Activated T-cell treated with anti-CD3 and anti-CD28 coated beads for 48 hours (primary cell): ENCODE measurements around the gene PMAIP1.
"Not testable (repeated sequence)": the region's sequence is repeated elsewhere in the genome, so short reads cannot be mapped to it uniquely, and the experiment has no call there.

ENCODE experiments used
- DNase-seq: peaks from one replicate; pipeline ENCODE4 v3.0.0-alpha.2; 2020; ENCODE audit warnings: low read depth

The PMAIP1 gene

GRCh38 chr18:59885579-59886163, 14.1 kb upstream of the PMAIP1 start:
- no peak for DNase-seq

- not testable (repeated sequence) for DNase-seq
Observed at GRCh38 chr18:59886399-59886798, 13.4 kb upstream of the PMAIP1 start.

DNA sequence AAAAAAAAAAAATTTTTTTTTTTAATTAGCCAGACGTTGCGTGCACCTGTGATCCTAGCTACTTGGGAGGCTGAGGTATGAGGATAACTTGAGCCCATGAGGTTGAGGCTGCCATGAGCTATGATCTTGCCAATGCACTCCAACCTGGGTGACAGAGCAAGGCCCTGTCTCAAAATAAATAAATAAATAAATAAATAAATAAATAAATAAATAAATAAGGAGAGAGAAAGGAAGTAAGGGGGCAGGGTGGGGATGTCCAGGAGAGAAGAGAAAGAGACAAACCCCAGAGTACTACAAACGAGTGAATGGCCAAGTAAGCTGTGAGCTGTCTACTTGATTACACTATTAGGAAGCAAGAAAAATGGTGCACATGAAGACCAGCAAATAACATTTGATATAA, 7.7 kb upstream of the PMAIP1 start:
- DNase-seq = no peak

- DNase-seq = no peak
Observed at GRCh38 chr18:59893971-59894370, 5.8 kb upstream of the PMAIP1 start.

DNA sequence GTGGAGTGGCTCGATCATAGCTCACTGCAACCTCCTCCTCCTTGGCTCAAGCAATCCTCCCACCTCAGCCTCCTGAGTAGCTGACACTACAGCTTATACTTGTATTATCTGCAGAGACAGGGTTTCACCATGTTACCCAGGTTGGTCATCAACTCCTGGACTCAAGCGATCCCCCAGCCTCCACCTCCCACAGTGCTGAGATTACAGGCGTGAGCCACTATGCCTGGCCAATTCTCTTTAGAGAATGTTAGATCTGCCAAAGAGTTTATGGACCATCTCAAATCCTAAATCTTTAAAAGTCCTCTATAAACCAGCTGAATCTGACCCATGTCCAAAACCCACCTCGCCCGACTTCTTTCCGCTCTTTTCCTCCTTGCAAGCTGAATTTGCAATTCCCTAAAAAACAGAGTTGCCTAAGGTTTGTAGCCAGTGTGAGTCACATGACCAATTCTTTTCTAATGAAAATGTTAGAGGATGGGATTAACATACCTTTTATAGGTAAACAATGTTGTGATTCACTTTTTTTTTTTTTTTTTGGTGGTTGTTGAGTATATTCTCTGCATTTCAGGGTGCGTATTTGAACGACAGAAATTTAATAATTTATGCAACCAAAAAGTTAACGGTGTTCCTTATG, 2.4 kb upstream of the PMAIP1 start:
- no peak for DNase-seq

DNA sequence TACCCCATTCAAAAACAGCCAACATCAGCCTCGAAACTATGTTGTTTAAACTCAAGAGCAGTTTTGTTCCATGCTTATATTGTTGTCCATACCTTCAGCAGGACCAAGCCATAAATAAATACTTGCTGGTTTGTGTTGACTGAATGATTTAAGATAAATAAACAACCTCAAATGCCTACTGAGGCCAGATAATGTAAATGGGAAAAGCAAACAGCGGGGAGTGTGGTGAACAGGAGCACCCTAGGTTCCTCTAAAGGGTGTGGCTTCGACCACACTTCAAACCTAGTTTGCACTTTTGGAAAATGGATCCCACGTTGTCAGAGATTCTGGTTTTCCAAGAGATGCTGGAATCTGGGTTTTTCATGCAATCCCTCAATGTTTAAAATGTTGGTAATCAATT, 1.7 kb upstream of the PMAIP1 start:
- DNase-seq = no peak

- no peak for DNase-seq
Observed at GRCh38 chr18:59898609-59899297, 1.0 kb upstream of the PMAIP1 start.

GRCh38 chr18:59900222-59901128, 679 bp downstream of the PMAIP1 start:
- peak; percentile 47 for DNase-seq

DNA sequence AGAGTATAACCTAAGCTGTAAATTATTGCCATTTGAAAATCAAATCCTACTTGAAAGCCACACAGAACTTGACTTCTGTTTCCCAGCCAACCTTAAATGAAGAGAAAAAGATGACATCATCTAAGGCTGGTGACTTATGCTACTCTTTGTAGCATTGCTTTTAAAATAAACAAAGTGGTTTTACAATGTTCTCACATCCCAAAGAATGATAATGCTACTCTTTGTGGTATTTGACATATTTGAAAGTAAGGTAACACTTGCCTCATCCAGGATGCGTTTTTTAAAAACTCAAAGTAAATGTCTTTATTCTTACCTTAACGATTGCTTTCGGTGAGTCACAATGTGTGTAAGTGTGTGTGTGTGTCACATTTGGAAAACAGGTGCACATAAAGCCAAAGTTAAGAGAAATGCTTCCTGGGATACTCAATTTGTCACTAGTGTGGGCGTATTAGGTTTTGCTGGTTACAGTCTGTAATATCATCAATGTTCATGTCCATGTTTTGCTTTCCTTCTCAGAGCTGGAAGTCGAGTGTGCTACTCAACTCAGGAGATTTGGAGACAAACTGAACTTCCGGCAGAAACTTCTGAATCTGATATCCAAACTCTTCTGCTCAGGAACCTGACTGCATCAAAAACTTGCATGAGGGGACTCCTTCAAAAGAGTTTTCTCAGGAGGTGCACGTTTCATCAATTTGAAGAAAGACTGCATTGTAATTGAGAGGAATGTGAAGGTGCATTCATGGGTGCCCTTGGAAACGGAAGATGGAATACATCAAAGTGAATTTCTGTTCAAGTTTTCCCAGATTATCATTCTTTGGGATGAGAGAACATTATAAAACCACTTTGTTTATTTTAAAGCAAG, 2.6 kb downstream of the PMAIP1 start:
- no peak for DNase-seq

- DNase-seq = no peak
Observed at GRCh38 chr18:59902993-59903610, 3.3 kb downstream of the PMAIP1 start.

- DNase-seq = no peak
Observed at GRCh38 chr18:59904011-59904601, 4.3 kb downstream of the PMAIP1 start.

DNA sequence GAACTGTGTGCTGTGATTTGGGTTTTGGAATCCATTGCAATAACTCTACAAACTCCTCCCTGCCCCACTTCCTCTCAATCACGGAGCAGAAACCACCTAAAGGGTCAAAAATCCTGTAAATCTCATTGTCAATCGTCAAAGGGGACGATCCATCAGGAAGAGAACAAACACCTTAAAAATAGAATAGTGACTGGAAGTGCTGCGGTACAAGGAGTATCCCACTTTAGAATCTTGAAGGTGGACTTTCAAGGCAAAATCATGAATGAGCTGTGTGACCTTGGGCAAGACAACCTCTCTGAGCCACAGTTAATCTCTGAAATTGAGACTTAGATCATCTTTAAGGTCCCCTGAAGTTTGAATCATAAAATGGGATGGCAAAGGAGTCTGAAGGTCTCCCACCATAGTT, 5.9 kb downstream of the PMAIP1 start:
- no peak for DNase-seq

DNA sequence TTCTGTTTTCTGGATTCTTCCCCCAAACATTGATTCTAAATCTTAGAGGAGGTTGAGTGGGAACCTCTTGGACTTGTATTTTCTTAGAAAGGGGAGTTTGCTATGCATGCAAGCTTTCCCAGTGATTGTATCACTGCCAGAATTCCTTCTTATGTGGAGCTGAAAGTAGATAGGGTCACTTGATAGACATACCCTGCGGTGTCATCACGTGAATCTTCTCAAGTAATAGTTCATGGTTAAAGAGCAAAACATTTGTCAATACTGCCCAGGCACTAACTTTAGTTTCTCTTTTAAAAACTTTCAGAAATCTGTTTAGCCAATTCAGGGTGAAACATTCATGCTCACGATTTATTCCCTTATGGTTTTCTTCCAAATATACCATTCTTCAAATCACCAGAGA, 6.4 kb downstream of the PMAIP1 start:
- no peak for DNase-seq

GRCh38 chr18:59907172-59907571, 7.4 kb downstream of the PMAIP1 start:
- DNase-seq = no peak

DNA sequence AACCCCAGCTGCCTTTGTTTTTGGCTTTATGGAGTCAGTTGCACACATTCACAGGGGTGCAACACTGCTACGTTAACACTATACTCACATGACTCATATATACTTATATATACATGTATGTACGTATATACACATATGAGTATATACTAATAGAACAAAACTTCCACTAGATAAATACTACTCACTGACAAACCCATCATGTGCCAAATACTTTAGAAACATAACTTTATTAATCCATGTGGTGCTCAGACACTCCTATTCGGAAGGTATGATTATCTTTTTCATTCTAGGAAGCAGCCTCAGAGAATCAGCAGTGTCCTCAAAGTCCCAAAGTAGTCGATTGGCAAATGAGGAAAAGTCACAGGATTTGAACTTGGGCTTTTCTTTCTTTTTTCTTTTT, 7.9 kb downstream of the PMAIP1 start:
- DNase-seq = no peak

DNA sequence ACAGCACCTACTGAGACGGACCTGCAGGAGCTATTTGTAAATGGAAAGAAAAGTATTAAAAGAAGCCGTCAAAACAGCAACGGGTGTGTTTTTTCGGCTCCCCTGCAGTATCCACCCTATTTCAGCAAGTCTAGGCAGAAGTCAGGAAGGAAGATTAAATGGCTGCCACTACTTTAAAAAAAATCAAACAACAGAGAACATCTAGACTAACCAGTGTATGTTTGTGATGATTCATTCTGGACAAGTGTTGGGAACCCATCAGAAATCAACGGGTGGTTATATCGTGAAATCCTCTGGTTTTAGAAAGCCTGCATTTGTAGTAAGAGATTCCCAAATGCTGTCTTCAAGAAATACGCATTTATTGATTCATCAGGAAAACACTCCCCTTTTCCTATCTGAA, 9.0 kb downstream of the PMAIP1 start:
- DNase-seq = no peak

DNA sequence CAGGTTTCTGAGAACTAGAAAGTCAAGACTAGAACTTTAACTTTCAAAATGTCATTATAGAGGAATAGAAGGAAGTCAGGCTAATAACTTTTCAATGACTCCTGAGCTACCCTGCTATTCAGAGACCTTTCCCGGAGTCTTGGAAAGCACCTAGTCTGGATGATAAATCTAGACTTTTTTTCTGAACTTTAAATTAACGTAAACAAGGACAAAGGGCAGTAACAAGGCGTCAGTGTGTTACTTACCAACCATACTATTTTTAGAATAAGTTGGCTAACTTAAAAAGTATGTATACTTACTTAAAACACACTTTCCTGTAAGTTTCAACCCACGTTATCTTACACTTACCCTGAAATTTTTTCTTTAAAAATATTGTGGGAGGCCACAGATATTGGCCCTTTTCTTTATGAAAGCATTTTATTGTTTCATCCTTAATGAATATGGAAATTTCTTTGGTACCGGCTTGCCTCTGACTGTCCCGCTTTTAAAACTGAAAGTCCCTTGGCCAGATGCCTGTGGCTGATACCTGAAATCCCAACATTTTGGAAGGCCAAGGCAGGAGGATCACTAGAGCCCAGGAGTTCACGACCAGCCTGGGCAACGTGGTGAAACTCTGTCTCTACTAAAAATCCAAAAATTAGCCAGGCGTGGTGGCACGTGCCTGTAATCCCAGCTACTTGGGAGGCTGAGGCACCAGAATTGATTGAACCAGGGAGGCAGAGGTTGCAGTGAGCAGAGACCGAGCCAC, 9.7 kb downstream of the PMAIP1 start:
- no peak for DNase-seq

DNA sequence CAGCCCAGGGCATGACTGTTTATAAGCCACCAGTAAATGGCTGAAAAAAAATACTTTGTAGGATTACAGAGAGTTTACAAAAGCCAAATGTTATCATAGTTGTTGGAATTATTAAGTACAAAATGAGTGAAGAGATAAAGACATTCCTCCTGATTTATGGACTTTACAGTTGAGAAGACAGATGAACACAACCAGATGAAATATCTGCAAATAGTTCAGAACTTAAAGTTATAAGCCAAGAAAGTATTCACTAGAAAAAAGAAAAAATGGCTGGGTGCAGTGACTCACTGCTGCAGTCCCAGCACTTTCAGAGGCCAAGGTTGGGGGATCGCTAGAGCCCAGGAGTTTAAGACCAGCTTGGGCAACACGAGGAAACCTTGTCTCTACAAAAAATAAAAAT, 11.2 kb downstream of the PMAIP1 start:
- DNase-seq = no peak

DNA sequence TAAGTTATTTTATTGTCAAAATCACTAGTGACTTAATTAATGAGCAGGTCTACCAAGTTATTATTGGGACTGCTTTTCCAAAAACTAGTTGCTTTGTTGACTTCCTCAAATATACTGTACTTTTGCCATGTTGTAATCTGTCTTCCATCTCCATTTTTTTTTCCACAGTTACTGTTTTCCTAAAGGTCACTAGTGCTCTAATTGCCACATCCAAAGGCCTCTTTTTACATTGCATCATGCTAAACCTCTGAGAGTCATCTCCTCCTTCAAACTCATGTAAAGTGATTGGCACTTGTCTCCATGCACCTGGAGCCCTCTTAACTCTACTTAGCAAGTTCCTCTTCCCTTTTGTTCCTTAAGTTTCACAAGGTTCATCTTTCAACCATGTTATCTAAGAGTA, 11.8 kb downstream of the PMAIP1 start:
- DNase-seq = no peak

- DNase-seq = no peak
Observed at GRCh38 chr18:59912007-59912550, 12.3 kb downstream of the PMAIP1 start.
